ENCODE measurements around the gene PGAM4.
"Not testable (repeated sequence)": the region's sequence is repeated elsewhere in the genome, so short reads cannot be mapped to it uniquely, and the experiment has no call there.

PGAM4 gene

GRCh38 chrX:77969538-77969937 lies at the start of gene PGAM4:
Gene PGAM4, minus strand, starts transcription at chrX:77969638. Its CDS starts 0 bp downstream, at chrX:77969638.
- DNase-seq (ENCODE audit: low spot score) = no peak

GRCh38 chrX:78011846-78012245 lies 42.4 kb upstream of the PGAM4 start:
- no peak for DNase-seq (ENCODE audit: low spot score)

DNA sequence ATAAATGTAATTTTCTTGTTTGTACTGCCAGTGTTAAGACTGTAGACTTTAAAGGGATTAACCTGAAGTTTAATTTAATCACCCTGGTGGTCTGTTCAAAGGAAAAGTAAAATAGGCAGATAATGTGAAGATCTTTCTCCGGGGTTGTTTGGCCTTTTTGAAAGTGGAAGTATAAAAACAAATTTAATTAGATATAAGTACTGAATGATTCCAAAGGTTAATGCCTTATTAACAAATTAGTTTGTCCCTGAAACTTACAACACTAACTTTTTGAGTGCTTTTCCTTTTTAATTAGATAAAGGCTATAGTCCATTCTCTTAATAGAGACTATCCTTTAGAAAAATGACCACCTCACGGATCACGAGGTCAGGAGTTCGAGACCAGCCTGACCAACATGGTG lies 10.4 kb upstream of the PGAM4 start:
- no peak for DNase-seq (ENCODE audit: low spot score)

- DNase-seq (ENCODE audit: low spot score) = no peak
Measured at GRCh38 chrX:77977518-77977917, 8.1 kb upstream of the PGAM4 start.

DNA sequence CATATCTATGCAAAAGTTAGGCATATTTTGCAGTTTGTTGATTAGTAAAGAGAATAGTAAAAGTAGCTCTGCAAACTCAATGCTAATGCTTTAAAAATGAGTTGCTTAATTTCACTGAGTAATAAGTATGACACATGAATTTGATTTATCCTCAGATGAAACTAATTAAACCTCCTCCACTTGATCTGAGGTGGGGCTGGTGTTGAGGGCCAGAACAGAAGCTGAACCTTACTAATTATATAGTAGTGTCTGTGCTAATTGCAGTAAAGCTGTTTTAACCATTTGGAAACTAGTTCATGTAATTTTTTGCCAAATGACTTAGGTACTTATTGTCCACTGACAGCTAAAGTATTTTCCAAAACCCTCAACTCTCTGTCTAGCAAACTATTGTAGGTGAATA lies 7.7 kb upstream of the PGAM4 start:
- DNase-seq (ENCODE audit: low spot score) = no peak

- DNase-seq (ENCODE audit: low spot score) = no peak
Measured at GRCh38 chrX:77975755-77976154, 6.3 kb upstream of the PGAM4 start.

GRCh38 chrX:77967631-77968030 lies 1.8 kb downstream of the PGAM4 start:
- no peak for DNase-seq (ENCODE audit: low spot score)

DNA sequence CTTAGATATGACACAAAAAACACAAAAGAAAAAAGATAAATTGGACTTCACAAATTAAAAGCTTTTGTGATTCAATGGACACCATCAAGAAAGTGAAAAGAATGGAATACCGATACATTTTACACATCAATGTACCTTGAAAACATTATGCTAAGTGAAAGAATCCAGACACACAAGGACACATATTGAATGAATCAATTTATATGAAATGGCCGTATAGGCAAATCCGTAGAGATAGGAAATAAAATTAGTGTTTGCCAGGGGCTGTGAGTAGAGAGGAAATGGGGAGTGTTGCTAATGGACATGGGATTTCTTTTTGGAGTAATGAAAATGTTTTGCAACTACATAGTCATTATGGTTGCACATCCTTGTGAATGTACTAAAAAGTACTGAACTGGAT lies 3.1 kb downstream of the PGAM4 start:
- no peak for DNase-seq (ENCODE audit: low spot score)

GRCh38 chrX:77962068-77962902 lies 7.2 kb downstream of the PGAM4 start:
- no peak for DNase-seq (ENCODE audit: low spot score)

DNA sequence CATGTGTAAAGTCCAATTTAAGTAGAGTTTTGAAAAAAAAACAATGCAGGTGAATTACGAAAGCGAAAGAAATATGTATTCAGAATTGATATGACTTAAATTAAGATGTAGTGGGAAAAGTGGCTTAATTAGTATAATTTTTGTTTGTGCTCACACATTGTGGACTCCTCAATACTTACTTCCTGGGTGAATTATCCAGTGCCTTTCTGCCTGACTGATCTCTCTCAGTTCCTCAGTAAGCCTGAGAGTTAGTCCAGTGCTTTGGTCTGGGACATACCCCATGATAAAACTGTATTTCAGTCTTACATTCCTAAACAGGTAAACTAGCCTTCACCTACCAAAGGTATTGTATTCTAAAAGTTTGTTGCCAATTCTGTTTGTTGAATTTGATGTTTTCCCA lies 8.4 kb downstream of the PGAM4 start:
- DNase-seq (ENCODE audit: low spot score) = no peak

GRCh38 chrX:77960567-77960966 lies 8.9 kb downstream of the PGAM4 start:
- DNase-seq (ENCODE audit: low spot score) = no peak

GRCh38 chrX:77953708-77954107 lies 15.7 kb downstream of the PGAM4 start:
- DNase-seq (ENCODE audit: low spot score) = no peak

DNA sequence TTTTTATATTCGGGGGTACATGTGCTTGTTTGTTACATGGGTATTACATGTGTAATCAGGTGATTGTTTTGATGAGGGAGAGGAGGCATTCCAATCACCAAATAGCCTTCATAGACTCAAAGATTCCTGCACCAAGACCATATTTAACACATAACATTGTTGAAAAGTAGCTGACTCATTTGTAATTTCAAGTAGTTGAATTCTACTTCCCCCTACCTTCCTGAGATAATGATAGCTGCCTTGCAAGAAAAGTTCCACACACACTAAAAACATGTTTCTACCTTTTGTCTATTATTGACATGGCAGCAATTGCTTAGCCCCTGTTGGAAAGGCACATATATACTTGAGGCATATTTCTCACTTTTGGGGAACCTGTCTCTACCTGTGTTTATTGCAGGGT lies 16.1 kb downstream of the PGAM4 start:
- DNase-seq (ENCODE audit: low spot score) = no peak

GRCh38 chrX:77952173-77952572 lies 17.3 kb downstream of the PGAM4 start:
- DNase-seq (ENCODE audit: low spot score) = no peak

- DNase-seq (ENCODE audit: low spot score) = no peak
Measured at GRCh38 chrX:77949840-77950239, 19.6 kb downstream of the PGAM4 start.

- DNase-seq (ENCODE audit: low spot score) = no peak
Measured at GRCh38 chrX:77946571-77946970, 22.9 kb downstream of the PGAM4 start.

DNA sequence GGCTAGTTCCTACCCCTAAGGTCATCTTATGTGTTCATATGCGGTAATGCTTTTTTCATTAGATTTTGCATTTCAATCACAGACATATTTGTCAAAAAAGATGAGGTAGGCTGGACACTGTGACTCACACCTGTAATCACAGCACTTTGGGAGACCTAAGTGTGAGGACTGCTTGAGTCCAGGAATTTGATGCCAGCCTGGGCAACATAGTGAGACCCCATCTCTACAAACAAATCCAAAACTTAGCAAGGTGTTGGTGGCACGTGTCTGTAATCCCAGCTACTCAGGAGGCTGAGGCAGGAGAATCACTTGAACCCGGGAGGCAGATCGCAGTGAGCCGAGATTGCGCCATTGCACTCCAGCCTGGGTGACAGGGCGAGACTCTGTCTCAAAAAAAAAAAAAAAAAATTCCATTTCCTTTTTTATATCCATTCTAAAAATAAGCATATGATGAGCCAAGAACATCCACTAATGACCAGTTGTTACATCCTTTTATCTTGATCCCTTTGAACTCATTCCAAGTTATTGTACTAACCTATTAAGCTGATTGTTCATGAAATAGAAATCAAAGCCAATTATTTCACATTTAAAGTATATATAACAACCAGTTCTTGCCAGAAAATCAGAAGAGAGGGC lies 23.4 kb downstream of the PGAM4 start:
- DNase-seq (ENCODE audit: low spot score) = no peak

GRCh38 chrX:77945031-77945430 lies 24.4 kb downstream of the PGAM4 start:
- not testable (repeated sequence) for DNase-seq (ENCODE audit: low spot score)

GRCh38 chrX:77938083-77938680 lies 31.3 kb downstream of the PGAM4 start:
- DNase-seq (ENCODE audit: low spot score) = no peak

DNA sequence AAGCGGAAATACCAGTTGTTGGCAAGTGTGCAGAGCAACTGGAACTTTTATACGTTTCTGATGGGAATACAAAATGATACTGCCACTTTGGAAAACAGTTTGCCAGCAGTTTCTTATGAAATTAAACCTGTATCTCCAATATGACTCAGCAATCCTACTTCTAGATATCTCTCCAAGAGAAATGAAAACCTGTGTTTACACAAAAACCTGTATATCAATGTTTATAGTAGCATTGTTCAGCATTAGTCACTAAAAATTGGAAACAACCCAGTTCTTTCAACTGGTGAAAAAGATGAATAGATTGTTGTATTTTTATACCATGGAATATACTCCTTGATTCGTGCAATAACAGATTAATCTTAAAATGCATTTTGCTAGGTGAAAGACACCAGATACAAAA lies 32.1 kb downstream of the PGAM4 start:
- DNase-seq (ENCODE audit: low spot score) = no peak

GRCh38 chrX:77936299-77936698 lies 33.1 kb downstream of the PGAM4 start:
- DNase-seq (ENCODE audit: low spot score) = no peak

DNA sequence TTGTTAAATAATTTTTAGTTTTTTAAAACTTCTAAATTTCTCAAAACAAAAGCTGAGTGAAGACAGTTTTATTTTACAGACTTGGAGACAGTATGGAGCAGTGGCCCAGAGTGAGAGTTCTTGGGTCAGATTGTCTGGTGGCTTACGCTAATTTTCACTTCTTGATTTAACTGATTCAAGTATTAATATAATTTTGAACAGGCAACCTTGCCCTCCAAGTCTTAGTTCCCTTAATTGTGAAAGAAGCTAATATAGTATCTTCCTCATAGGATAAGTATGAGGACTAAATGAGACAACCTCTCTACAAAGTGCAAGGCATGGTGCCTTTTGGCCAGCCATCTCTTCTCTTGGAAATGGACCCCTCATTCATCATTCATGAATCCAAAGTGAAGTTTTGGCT lies 33.6 kb downstream of the PGAM4 start:
- DNase-seq (ENCODE audit: low spot score) = no peak

GRCh38 chrX:77930581-77930980 lies 38.9 kb downstream of the PGAM4 start:
- DNase-seq (ENCODE audit: low spot score) = no peak
